Liver (tissue), 9 donors: ENCODE measurements around the gene PTMA. TPM values are rescaled to one million over a fixed set of nuclear protein-coding genes. Genes with fewer than 3 reads are reported as not detected.

ENCODE experiments used
- DNase-seq: peaks from one replicate; pipeline ENCODE4 v3.0.0-alpha.2; 2017; ENCODE audit warnings: low spot score
- H3K27ac ChIP-seq, 2 donors: one replicate each; pipeline ENCODE4 v1.7.0; 2013; ENCODE audit warnings: inconsistent platforms in 2 of 2, low read length in 2 of 2, control low read depth in 1 of 2, low read depth in 1 of 2, mild to moderate bottlenecking in 1 of 2
- H3K27me3 ChIP-seq, 4 donors: one replicate each; pipeline versions ENCODE4 v1.6.1 to v1.7.0; 2013; ENCODE audit warnings: low read length in 3 of 4, inconsistent platforms in 1 of 4, mild to moderate bottlenecking in 1 of 4, moderate library complexity in 1 of 4; ENCODE audit not compliant: control insufficient read depth in 4 of 4, insufficient read depth in 4 of 4
- H3K36me3 ChIP-seq, 4 donors: one replicate each; pipeline versions ENCODE4 v1.6.1 to v1.7.0; 2013; ENCODE audit warnings: low read length in 3 of 4, mild to moderate bottlenecking in 3 of 4, low read depth in 1 of 4, moderate library complexity in 1 of 4; ENCODE audit not compliant: control insufficient read depth in 4 of 4, insufficient read depth in 3 of 4
- H3K4me1 ChIP-seq, 4 donors: one replicate each; pipeline versions ENCODE4 v1.6.1 to v1.7.0; 2013; ENCODE audit warnings: low read length in 3 of 4, mild to moderate bottlenecking in 3 of 4, moderate library complexity in 1 of 4; ENCODE audit not compliant: control insufficient read depth in 4 of 4, insufficient read depth in 4 of 4
- H3K4me3 ChIP-seq, 3 donors: one replicate each; pipeline versions ENCODE4 v1.6.1 to v1.7.0; 2013; ENCODE audit warnings: low read length in 3 of 3, control low read depth in 1 of 3, low read depth in 1 of 3, mild to moderate bottlenecking in 1 of 3
- H3K9ac ChIP-seq, 2 donors: one replicate each; pipeline ENCODE4 v1.7.0; 2013; ENCODE audit warnings: low read length in 2 of 2, mild to moderate bottlenecking in 2 of 2, moderate library complexity in 2 of 2, control low read depth in 1 of 2, low read depth in 1 of 2
- H3K9me3 ChIP-seq, 4 donors: one replicate each; pipeline versions ENCODE4 v1.6.1 to v1.7.0; 2013; ENCODE audit warnings: low read length in 3 of 4; ENCODE audit not compliant: control insufficient read depth in 4 of 4
- FOXA1 ChIP-seq: IDR thresholded peaks from 2 replicates; pipeline ENCODE4 v1.6.1; 2016; ENCODE audit warnings: antibody characterized with exemption
- GABPA ChIP-seq, 2 donors: IDR thresholded peaks in 1 of 2; conservative IDR thresholded peaks in 1 of 2; 2 replicates each; pipeline ENCODE4 v1.6.1; 2016; ENCODE audit warnings: antibody characterized with exemption in 2 of 2, mild to moderate bottlenecking in 1 of 2, moderate library complexity in 1 of 2
- HNF4G ChIP-seq: IDR thresholded peaks from 2 replicates; pipeline ENCODE4 v1.6.1; 2016; ENCODE audit warnings: antibody characterized with exemption
- JUND ChIP-seq, 2 donors: IDR thresholded peaks; 2 replicates each; pipeline ENCODE4 v1.6.1; 2016; ENCODE audit warnings: antibody characterized with exemption in 2 of 2
- NR2F2 ChIP-seq: IDR thresholded peaks from 2 replicates; pipeline ENCODE4 v1.6.1; 2016; ENCODE audit warnings: antibody characterized with exemption
- RXRA ChIP-seq, 2 donors: IDR thresholded peaks; 2 replicates each; pipeline ENCODE4 v1.6.1; 2017 to 2018; ENCODE audit warnings: antibody characterized with exemption in 2 of 2, mild to moderate bottlenecking in 1 of 2
- SP1 ChIP-seq: IDR thresholded peaks from 2 replicates; pipeline ENCODE4 v1.6.1; 2018; ENCODE audit warnings: antibody characterized with exemption, mild to moderate bottlenecking
- TAF1 ChIP-seq: conservative IDR thresholded peaks from 2 replicates; pipeline ENCODE4 v1.6.1; 2016; ENCODE audit warnings: antibody characterized with exemption, mild to moderate bottlenecking
- YY1 ChIP-seq: IDR thresholded peaks from 2 replicates; pipeline ENCODE4 v1.6.1; 2016; ENCODE audit warnings: antibody characterized with exemption, mild to moderate bottlenecking
- WGBS: extraction: QIAGEN DNeasy Blood & Tissue Kit; methylation state at CpG from one replicate; pipeline ENCODE4 v1.1.7; 2013; 5-methylcytosine and 5-hydroxymethylcytosine counted together
- polyA plus RNA-seq, 2 donors: library from polyadenylated mRNA; stranded (reverse) in 1 of 2; unstranded in 1 of 2; fragments of 200-250 nt in 1 of 2; fragments of >200 nt in 1 of 2; fragmentation: Nextera tagmentation in 1 of 2; extraction: Ambion mirVana in 1 of 2; gene quantifications; one replicate each; pipeline versions ENCODE4 v1.2.1 to v1.2.3, GENCODE V29; 2013 to 2015
- total RNA-seq, 2 donors: library from RNA; depleted of rRNA; stranded (reverse); fragments of >200 nt; gene quantifications; one replicate each; pipeline ENCODE4 v1.2.3, GENCODE V29; 2014
- TF ChIP-seq, protein P1 (sequence below): IDR thresholded peaks from 2 replicates; pipeline ENCODE4 v1.6.1; 2016; ENCODE audit warnings: antibody characterized with exemption
- TF ChIP-seq, protein P2 (sequence below): IDR thresholded peaks from 2 replicates; pipeline ENCODE4 v1.6.1; 2016; ENCODE audit warnings: antibody characterized with exemption
- TF ChIP-seq, protein P3 (sequence below): fragments of 150-350 bp; IDR thresholded peaks from 2 replicates; pipeline ENCODE4 v1.5.1; 2017; ENCODE audit warnings: improper control_type of control experiment, low read depth, low read length; ENCODE audit not compliant: missing input control
- TF ChIP-seq, protein P4 (sequence below): IDR thresholded peaks from 2 replicates; pipeline ENCODE4 v1.6.1; 2016; ENCODE audit warnings: antibody characterized with exemption
- donor health status: healthy.
- donor health status: healthy.
- donor health status: healthy.
- donor health status: healthy.
- donor health status: healthy.

The PTMA gene
- total and polyA plus RNA-seq, 4 donors, result 201 to 523 (median 366) TPM

DNA sequence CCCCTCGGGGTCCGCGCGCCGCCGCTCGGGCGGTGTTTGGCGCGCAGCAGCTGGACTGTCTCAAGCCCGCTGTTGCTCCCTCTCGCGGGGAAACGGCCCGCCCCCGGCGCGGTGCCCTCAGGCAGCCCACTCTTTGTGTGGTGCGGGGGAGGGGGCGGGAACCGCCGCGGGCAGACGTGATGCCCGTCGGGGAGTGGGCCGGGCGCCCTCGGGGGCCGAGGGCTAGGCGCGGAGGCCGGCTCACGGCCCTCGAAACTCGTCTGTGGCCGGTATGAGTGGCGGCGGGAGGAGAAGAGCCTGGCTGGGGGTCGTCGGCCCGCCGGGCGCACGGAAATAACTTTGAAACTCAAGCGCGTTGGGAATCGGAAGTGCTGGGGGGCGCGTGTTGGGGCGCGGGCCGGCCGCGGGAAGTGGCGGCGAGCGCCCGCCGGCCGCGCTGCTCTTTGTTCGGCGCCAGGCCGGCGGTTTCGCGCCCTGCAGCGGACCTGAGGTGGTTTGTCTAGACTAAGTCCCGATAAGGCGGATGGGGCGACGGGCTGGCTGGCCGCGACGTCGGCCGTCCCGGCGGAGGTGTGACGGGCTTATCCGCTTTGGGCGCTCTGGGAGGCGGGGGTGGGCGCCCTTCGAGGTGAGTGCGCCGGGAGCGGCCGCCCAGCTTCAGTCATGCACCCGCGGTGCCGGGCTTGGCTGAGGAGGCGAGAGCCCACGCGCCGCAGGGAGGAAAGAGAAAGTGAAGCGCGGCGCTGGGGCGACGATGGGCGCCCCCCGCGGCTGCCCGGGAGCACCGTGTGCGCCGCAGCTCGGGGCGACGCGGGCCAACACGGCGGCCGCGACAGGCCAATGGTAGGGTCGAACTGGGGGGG is 679 bp downstream of the PTMA start:
- no peak for TF ChIP-seq JUND (IDR thresholded peaks at IDR 0.05)
- TF ChIP-seq, protein P1, sequence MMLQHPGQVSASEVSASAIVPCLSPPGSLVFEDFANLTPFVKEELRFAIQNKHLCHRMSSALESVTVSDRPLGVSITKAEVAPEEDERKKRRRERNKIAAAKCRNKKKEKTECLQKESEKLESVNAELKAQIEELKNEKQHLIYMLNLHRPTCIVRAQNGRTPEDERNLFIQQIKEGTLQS, result no peak
- no peak for TF ChIP-seq GABPA (IDR thresholded peaks at IDR 0.05 in 1 of 2, conservative IDR thresholded peaks at IDR 0.05 in 1 of 2)
- TF ChIP-seq, protein P2, sequence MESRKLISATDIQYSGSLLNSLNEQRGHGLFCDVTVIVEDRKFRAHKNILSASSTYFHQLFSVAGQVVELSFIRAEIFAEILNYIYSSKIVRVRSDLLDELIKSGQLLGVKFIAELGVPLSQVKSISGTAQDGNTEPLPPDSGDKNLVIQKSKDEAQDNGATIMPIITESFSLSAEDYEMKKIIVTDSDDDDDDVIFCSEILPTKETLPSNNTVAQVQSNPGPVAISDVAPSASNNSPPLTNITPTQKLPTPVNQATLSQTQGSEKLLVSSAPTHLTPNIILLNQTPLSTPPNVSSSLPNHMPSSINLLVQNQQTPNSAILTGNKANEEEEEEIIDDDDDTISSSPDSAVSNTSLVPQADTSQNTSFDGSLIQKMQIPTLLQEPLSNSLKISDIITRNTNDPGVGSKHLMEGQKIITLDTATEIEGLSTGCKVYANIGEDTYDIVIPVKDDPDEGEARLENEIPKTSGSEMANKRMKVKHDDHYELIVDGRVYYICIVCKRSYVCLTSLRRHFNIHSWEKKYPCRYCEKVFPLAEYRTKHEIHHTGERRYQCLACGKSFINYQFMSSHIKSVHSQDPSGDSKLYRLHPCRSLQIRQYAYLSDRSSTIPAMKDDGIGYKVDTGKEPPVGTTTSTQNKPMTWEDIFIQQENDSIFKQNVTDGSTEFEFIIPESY, result no peak
- TF ChIP-seq, protein P3, sequence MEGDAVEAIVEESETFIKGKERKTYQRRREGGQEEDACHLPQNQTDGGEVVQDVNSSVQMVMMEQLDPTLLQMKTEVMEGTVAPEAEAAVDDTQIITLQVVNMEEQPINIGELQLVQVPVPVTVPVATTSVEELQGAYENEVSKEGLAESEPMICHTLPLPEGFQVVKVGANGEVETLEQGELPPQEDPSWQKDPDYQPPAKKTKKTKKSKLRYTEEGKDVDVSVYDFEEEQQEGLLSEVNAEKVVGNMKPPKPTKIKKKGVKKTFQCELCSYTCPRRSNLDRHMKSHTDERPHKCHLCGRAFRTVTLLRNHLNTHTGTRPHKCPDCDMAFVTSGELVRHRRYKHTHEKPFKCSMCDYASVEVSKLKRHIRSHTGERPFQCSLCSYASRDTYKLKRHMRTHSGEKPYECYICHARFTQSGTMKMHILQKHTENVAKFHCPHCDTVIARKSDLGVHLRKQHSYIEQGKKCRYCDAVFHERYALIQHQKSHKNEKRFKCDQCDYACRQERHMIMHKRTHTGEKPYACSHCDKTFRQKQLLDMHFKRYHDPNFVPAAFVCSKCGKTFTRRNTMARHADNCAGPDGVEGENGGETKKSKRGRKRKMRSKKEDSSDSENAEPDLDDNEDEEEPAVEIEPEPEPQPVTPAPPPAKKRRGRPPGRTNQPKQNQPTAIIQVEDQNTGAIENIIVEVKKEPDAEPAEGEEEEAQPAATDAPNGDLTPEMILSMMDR, result no peak
- TF ChIP-seq YY1, result no peak
- no peak for TF ChIP-seq SP1
- no peak for TF ChIP-seq NR2F2
- TF ChIP-seq HNF4G, result no peak
- TF ChIP-seq FOXA1, result no peak
- TF ChIP-seq, protein P4, sequence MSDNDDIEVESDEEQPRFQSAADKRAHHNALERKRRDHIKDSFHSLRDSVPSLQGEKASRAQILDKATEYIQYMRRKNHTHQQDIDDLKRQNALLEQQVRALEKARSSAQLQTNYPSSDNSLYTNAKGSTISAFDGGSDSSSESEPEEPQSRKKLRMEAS, result no peak
- no peak for TF ChIP-seq RXRA (IDR thresholded peaks at IDR 0.05)
- TF ChIP-seq TAF1, result no peak
- Histone ChIP-seq H3K4me1 (peaks cover 8 to 39% (median 21%) of the 10 kb centered on the region in 4 donors), H3K9ac (peak overlapping the region; percentile 45 to 75), H3K4me3 (peak overlapping the region; percentile 82 to 96 (median 85)), H3K27ac (peak overlapping the region; percentile 96 to 99), H3K9me3 (no peaks in the 10 kb centered on the region), H3K36me3 (peaks cover 0 to 8% (median 5%) of the 10 kb centered on the region in 4 donors), H3K27me3 (no peaks in the 10 kb centered on the region)
- DNase-seq, result no peak
- WGBS, result under 1% methylated on average over 118 of the region's 118 CpGs

DNA sequence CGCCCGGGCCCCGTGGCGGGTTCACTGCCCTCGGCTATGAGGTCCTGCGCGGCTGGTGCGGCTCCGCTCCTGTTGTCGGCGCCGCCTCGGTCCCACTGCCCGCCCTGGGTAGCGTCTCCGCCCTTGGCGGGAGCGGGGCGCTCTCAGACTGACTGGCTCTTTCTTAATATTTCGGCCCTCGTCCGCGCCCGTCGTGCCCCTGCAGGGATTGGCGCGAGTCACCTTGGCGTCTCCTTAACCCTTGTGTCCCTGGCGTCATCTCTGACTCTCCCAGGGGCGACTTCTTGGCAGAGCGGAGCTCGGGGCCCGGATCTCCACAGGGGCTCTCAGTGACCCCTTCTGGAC is 1.3 kb downstream of the PTMA start:
- Histone ChIP-seq H3K9me3 (no peaks in the 10 kb centered on the region), H3K4me1 (peaks cover 8 to 39% (median 24%) of the 10 kb centered on the region in 4 donors), H3K9ac (peak overlapping the region; percentile 75 to 81), H3K4me3 (peak overlapping the region; percentile 82 to 96 (median 85)), H3K27me3 (no peaks in the 10 kb centered on the region), H3K27ac (peak overlapping the region; percentile 96 to 99), H3K36me3 (peaks cover 0 to 8% (median 5%) of the 10 kb centered on the region in 4 donors)
- under 1% methylated on average over 33 of the region's 33 CpGs for WGBS
- TF ChIP-seq, protein P1, result no peak
- TF ChIP-seq, protein P3, result peak; percentile 3
- peak; percentile 62 for DNase-seq
